Smooth muscle cell of the brain vasculature (primary cell): ENCODE results near the gene ERVFRD-1.
A peak's percentile ranks its signal among the peaks of the same experiment; 100 is the strongest.

Experiments
- DNase-seq: peaks from one replicate; pipeline ENCODE4 v3.0.0-alpha.2; 2012; ENCODE audit warnings: low read depth, low spot score

The ERVFRD-1 gene, protein sequence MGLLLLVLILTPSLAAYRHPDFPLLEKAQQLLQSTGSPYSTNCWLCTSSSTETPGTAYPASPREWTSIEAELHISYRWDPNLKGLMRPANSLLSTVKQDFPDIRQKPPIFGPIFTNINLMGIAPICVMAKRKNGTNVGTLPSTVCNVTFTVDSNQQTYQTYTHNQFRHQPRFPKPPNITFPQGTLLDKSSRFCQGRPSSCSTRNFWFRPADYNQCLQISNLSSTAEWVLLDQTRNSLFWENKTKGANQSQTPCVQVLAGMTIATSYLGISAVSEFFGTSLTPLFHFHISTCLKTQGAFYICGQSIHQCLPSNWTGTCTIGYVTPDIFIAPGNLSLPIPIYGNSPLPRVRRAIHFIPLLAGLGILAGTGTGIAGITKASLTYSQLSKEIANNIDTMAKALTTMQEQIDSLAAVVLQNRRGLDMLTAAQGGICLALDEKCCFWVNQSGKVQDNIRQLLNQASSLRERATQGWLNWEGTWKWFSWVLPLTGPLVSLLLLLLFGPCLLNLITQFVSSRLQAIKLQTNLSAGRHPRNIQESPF

DNA sequence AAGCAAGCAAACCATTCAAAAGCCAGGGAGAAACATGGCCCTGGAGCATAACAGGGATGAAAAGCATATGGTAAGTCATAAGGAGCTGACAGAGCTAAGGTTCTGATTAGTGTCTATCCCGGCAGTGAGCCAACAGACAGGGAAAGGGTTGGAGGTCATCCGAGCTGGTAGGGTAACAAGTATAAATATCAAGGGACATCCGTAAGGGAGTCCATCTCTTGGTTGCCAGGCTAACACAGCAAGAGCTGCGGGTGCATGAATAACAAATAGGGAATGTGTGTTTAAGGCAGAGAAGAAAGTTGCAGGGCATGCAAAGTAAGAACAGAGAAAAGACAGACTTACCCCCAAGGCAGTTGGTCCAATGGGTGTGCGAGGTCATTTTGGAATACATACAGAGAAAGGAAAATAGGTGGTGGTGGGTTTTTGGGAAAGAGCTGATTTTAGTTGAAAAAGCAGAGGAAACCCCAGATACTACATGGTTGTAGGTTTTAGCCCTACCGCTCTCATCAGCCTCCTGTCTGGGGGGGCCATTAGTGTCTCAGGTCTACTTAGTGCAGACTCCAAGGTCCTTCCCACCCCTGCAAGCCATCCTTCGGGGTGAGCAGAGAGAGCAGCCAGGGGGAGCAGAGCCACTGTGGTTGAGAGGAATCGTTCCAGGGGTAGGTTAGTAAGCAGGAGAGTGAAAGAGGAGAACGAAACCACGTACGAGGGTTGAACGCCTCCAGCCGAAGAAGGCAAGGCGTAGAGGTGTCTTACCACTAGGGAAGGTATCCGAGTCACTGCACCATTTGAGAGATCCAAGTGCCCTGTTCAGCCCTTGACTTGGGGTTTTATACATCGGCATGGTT is at the start of gene ERVFRD-1:
ERVFRD-1 (minus strand) TSS at position 805 of the 848 bp plus-strand sequence. CDS start 6,415 bp downstream, outside the sequence.
- no peak for DNase-seq

DNA sequence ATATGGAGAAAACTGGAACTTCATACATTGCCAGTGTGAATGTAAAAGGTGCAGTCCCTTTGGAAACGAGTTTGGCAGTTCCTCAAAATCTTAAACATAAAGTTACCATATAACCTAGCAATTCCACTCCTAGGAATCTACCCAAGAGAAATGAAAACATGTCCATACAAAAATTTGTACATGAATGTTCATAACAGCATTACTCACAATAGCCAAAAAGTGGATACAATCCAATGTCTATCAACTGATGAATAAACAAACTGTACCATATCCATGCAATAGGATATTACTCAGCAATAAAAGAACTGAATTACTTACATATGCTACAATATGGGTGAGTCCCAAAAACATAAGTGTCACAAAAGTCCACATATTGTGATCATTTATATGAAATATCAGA is 48.7 kb upstream of the ERVFRD-1 start:
- DNase-seq: no peak

DNA sequence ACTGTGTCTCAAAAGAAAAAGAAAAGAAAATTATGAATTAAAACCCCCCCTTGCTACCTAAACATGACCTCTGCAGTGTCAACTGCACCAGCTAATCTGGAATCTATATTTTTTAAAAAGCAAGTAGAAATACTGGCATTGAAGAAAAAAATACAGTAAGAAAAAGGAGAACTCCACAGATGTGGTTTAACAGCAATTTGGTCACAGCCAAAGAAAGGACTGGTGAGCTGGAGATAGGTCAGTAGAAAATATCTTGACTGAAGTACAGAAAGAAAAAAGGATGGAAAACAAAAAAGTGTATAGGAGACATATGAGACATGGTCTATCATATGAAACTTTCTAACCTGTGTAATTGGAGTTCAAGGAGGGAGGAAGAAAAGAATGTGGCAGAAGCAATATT is 44.1 kb upstream of the ERVFRD-1 start:
- no peak for DNase-seq

DNA sequence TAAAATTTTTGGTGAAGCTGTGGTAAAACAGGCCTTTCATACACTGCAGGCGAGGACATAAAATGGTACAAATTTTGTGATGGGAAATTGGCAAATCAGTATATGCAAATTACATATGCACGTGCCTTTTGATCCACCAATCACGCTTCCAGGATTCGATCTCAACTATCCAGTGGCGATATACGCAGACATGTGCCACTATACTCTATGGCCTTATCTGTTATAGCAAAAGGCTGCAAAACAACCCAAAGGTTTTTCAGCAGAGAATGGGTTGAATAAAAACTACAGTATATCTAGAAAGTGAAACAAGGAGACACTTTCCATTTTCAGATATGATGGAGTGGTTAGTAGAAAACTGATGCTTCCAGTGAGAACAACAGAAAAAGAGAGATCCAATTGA is 41.9 kb upstream of the ERVFRD-1 start:
- no peak for DNase-seq

DNA sequence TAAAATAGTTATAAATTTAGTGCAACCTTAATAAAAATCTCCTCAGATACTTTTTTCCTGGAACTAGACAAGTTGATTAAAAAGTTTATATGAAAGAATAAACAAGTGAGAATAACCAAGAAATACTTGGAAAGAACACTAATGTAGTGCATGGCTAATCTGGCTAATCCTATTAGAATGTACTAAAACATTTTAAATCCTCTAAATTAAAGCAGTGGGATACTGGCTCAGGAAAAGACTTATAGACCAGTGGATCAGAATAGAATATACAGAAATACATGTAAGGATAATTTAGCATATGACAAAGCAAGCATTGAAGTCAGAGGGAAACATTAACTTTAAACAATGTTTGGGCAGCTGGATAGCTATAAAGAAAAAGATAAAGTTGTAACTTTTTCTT is 41.1 kb upstream of the ERVFRD-1 start:
- DNase-seq: no peak

DNA sequence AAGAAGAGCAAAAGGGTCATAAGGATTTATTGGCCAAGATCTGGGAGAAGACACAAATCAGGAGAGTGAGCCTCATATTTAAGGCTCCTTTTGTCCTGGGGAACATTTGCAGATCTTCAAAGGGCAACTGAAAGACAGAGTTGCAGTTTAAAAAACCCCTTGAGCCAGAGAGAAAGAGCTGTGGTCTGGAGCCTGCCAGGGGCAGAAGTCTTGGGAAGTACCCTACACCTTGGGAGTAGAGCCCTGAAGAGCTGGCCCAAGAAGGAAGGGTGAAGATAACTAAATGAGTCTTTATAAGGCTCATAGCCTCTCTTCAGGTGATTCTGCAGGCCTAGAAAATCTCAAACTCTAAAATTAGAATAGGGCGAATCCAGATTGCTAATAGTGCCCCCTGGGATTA is 40.0 kb upstream of the ERVFRD-1 start:
- DNase-seq: no peak

DNA sequence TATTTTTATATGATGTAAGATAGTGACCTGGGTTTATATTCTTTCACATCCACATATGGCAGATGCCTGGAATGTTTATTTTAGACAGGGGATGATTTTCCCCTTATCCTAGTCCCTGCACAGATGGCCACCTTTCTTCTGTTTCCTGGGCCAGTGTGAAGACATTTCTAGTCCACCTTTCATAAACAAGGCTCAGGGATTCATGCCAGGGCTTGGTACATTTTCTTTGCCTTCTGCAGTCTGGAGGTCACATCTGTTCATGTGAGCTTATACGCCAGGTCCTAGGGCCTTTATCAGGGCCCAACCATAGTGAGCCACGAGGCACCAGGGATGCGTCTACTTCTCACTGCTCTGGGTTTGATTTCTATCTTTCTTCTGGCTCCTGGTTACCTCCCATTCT is 38.0 kb upstream of the ERVFRD-1 start:
- no peak for DNase-seq

DNA sequence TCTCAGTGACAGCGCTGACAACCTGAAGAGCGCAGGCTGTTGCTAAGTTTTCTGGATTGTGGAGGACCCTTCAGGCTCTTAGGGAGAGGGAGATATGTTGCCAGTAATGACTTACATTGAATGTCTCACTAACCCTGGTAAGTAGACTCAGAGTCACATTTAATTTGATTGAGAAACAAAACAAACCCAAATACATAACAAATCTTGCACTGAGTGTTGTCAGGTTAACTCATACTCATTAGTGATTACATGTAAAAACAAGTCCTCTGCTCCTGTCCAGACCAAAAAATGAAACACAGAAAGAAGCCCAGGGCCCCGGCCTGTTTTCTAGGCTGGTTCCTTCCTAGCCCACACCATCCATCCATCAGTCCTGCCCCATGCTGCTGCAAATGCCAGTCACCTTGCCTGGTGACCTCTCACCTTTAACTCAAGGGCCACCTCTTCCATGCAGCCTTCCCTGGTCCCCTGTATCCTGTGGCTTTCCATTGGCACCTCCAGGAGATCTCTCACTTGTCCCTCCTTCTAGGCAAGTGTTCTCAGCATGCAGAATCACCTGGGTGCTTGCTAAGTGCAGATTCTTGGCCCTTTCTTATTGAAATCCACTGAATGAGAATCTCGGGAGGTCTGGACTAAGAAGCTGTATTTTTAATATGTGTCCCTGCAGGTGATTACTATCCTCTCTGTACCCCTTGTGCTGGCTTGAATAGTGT is 34.7 kb upstream of the ERVFRD-1 start:
- DNase-seq: no peak

DNA sequence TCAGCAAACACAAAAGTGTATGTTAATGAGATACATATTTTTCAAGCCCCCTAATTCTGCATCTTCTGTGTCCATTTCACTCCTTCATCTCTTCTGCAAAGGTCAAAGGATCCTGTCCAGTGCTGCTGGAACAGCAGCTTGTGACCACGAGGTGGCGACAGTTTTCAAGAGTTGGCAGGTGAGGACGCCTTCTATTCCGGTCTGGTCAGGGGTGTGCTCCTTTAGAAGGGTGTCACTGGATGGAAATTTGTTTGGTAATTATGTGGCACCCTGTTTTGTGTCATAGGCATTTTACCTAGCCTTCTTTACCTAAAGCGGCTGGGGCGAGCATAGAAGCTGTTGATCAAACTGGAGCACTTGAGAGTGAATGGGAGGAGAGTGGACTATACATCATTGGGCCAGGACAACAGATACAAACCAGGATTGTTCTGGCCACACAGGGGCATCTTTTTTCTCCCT is 32.9 kb upstream of the ERVFRD-1 start:
- peak; percentile 57 for DNase-seq

DNA sequence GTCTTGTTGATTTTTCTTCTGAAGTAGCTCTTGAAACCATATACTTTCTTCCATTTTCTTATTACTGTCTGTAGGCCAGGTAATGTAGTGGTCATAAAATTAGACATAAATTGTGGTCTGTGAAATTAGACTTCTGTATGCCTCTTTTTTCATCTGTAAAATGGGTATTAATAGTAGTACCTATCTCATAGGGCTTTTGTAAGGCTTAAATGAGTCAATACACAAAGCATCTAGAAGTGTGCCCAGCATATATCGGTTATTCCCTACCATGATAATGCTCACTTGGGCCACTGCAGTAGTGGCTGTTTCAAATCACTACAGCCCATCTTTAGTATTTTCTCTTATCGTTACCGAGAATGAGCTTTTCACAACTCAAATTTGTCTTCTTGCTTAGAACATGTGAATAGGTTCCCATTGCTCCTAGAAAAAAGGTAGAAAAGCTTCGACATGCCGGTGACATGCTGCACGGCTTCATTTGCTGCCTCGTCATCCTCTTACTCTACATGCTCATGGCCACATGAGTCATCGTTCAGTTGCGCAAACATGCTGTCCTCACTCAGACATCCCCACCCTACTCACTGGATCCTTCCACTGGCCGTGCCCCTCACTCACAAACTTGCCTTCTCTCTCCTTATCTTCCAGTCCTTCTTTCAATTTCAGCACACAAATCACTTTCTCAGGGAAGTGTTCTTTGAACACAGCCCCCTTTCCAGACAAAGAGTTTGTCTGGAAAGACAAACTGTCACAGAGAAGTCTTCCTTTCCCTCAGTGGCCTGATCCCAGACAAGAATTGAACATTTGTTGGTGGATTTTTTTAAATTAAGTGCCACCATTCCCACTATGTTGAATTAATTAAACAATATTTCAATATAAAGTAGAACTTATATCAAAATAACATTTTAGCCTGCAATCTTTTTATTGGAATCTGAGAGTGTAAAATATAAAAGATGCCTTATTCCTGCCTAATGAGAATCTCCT is 32.2 kb upstream of the ERVFRD-1 start:
- DNase-seq: no peak

DNA sequence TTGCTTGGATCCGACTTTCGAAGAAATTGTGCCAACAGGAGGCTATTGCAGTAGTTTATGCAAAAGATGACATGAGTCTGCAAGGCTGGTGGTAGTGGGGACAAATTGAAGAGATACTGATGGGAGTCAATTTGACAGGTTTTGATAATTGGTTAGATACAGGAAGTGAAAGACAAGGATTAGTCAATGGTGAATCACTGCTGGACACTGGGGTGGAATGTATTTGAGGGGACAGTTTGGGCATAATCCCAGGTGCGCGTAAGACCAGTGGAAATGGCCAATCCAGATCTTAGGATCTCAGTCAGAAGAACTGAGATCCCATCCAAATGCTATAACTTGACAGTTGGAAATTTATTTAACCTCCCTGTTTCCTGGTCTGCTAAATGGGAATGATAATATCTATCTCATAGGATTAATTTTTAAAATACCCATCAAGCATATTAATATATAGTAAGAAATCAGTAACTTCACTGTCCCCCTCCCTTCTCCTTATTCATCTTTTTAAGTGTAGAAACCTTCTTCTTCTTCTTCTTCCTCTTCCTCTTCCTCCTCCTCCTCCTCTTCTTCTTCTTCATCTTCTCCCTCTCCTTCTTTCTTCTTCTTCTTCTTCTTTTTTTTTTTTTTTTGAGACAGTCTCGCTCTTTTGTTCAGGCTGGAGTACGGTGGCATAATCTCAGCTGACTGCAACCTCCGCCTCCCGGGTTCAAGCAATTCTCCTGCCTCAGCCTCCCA is 30.9 kb upstream of the ERVFRD-1 start:
- DNase-seq: no peak

DNA sequence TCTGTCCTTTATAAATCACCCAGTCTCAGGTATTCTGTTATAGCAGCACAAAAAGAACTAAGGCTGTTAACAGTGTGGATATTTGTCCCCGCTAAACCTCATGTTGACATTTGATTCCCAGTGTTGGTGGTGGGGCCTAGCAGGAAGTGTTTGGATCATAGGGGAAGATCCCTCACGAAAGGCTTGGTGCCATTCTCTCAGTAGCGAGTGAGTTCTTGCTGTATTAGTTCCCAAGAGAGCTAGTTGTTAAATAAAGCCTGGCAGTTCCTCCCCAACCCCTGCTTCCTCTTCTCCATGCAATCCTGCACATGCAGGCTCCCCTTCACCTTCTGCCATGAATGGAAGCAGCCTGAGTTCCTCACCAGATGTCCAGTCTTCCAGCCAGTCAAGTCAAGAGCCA is 29.8 kb upstream of the ERVFRD-1 start:
- no peak for DNase-seq

DNA sequence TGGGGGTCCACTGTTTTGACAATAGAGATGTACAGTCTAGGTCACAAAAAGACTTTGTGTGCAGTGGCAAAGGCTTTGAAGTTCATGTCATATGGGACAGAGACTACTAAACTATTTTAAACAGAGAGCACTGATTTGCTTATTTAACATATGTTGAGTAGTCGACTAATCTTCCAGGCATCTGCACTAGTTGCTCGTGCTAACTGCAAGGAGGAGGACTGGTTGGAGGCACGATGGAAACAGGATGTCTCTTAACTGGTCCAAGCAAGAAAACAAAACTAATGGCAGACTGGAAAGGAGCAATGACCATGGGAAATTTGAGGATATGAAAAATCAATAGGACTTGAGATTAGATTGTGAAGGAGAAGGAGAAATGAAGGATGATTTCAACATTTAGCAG is 28.5 kb upstream of the ERVFRD-1 start:
- no peak for DNase-seq

DNA sequence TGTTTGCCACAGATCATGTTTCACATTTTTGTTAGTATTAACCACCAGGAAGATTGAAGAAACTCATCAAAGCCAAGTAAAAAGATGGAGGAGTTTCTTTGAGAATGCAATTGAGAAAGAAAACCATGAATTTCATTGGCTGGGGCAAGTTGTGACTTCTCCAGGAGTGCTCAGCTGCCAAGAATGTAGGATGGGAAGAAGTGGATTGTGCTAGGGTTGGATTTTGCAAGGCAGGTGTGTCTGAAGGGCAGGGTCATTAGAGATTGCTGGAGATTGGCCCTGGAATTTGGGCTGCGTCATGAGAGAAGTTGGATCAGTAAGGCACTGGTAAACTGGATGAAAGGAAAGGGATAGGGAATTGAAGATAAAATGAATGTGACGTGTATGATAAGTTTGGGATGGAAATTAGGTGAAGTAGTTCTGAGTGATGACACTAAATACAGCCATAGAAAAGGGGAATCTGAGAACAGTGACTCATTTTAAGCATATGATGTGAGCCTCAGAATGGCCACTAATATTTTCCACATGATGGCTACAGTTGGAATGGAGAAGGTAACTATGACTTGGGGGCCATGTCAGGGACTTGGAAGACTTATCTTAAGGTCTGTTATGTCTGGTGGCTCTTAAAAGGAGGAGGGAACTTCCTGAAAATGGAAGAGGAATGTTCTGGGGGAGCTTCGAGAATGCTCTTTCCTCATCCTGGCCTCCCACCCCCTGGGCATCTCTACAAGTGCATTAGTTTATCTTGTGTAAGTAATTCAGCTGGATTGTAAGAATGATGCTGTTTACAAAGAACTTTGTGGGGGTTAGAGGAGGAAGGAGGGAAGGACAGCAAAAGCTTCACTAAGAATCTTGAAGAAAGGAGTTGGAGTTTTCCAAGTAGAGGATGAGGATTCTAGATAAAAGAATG is 27.8 kb upstream of the ERVFRD-1 start:
- DNase-seq: no peak

DNA sequence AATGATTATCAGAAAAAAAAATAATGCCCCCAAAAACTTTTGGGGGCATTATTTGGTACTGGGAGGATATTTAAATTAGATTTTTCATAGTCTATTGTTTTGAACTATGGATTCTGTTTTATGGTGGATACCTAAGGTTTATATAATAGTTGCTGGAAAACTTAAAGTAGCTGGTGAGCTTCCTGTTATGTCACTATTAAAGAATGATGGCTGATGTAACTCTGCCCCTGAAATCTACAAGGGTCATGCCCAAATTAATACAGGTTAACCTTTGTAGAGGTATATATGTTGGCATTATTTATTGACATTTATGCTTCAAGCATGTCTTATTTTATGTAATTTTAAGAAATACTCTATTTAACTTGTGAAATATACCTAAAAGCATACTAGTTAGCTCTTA is 25.3 kb upstream of the ERVFRD-1 start:
- DNase-seq: no peak

DNA sequence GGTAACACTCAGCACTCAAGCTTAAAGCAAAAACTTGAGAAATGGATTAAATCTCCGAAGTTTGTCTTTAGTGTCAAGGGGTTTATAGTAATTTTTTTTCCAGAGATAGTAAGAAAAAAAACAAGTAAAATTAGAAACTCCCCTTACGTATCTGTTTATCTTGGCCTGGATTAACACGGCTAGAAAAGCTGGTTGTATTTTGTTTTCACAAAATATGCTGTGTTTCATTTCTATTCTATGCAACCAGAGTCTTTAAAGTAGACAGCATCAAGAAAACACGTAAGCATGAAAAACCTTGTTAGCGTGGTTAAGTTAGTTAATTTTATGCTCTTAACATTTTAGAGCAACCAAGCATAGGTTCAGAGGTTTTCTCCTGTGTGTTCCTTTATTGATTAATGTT is 21.8 kb upstream of the ERVFRD-1 start:
- DNase-seq: no peak

DNA sequence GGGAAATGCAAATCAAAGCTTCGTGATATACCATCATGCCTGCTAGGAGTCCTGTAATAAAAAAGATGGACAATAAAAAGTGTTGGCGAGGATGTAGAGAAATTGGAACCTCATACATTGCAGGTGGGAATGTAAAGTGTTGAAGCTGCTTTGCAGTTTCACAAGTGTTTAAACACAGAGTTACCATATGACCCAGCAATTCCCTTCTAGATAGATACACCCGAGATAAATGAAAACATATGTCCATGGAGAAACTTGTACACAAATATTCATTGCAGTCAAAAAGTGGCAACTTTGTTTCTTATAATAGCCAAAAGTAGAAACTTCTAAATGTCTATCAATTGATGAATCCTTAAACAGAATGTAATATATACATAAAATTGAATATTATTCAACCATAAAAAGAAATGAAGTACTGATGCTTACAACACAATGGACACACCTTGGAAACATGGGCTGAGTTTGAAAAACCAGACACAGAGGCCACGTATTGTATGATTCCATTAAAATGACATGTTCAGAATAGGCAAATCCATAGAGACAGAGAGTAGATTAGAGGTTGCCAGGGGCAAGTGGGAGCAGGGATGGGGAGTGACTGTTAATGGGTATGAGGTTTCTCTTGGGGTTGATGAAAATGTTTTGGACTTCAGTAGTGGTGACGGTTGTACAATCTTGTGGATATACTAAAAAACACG is 20.8 kb upstream of the ERVFRD-1 start:
- no peak for DNase-seq

DNA sequence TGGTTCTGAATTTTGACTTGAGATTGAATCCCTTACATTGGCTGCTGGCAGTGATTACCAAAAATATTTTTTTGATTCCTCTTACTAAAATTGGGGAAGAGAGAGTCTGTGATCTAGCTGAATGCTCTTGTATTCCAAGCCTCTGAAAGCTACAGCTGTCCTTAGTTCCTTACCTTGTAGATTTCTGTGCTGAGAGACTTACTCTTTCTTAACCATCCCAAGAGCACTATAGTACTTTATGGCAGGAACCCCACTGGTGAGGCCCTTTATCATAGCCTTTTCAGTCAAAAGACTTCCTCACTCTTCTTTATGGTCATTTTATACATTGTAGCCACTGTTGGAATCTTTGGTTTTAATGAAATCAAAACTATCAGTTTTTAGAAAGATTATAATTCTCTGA is 19.1 kb upstream of the ERVFRD-1 start:
- DNase-seq: no peak
